Esophagus muscularis mucosa (tissue), 3 donors: ENCODE results near the gene UQCRHL.

Experiments used
- POLR2A ChIP-seq: fragments of 450-650 bp; IDR thresholded peaks from one replicate; pipeline ENCODE4 v1.6.1; 2017; ENCODE audit warnings: antibody characterized with exemption, moderate library complexity, mild to moderate bottlenecking, low read depth
- POLR2AphosphoS5 ChIP-seq, 2 donors: sonication (generic); formaldehyde crosslinking; IDR thresholded peaks; one replicate each; pipeline ENCODE4 v1.6.1; 2017; ENCODE audit warnings: antibody characterized with exemption in 2 of 2
- TF ChIP-seq, protein P1 (sequence below), 3 experiments: fragments of 200-600 bp in 2 of 3; fragments of 450-650 bp in 1 of 3; sonication (generic) in 2 of 3; IDR thresholded peaks; one replicate each; pipeline ENCODE4 v1.5.1; 2017 to 2019; ENCODE audit warnings: antibody characterized with exemption in 3 of 3, mild to moderate bottlenecking in 2 of 3, moderate library complexity in 1 of 3

DNA sequence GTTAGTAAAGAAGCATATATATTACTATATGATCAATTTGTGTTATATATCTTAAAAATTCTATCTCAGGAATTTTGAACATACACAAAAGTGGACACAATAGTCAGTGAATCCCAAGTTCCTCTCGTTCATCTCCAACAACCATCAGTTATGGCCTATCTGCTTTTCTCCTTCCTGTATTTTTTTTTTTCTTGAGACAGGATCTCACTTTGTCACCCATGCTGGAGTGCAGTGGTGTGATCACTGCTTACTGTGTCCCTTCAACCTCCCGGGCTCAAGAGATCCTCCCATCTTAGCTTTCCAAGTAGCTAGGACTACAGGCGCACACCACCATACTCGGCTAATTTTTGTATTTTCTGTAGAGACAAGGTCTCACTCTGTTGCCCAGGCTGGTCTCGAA is 49.4 kb upstream of the UQCRHL start:
- TF ChIP-seq POLR2A (no peak), POLR2AphosphoS5 (IDR thresholded peaks at IDR 0.05) (no peak)
- TF ChIP-seq, protein P1, sequence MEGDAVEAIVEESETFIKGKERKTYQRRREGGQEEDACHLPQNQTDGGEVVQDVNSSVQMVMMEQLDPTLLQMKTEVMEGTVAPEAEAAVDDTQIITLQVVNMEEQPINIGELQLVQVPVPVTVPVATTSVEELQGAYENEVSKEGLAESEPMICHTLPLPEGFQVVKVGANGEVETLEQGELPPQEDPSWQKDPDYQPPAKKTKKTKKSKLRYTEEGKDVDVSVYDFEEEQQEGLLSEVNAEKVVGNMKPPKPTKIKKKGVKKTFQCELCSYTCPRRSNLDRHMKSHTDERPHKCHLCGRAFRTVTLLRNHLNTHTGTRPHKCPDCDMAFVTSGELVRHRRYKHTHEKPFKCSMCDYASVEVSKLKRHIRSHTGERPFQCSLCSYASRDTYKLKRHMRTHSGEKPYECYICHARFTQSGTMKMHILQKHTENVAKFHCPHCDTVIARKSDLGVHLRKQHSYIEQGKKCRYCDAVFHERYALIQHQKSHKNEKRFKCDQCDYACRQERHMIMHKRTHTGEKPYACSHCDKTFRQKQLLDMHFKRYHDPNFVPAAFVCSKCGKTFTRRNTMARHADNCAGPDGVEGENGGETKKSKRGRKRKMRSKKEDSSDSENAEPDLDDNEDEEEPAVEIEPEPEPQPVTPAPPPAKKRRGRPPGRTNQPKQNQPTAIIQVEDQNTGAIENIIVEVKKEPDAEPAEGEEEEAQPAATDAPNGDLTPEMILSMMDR (IDR thresholded peaks at IDR 0.05) = no peak
